Stimulated activated CD8-positive, alpha-beta memory T cell treated with anti-CD3 and anti-CD28 coated beads, Interleukin-15, amount 100 ng/mL, for 4 hours (primary cell): ENCODE data around the gene KCNMA1.

Experiments used
- DNase-seq, 2 donors: peaks; one replicate each; pipeline ENCODE4 v3.0.0-alpha.2; 2020; ENCODE audit warnings: low read depth in 2 of 2

The KCNMA1 gene

DNA sequence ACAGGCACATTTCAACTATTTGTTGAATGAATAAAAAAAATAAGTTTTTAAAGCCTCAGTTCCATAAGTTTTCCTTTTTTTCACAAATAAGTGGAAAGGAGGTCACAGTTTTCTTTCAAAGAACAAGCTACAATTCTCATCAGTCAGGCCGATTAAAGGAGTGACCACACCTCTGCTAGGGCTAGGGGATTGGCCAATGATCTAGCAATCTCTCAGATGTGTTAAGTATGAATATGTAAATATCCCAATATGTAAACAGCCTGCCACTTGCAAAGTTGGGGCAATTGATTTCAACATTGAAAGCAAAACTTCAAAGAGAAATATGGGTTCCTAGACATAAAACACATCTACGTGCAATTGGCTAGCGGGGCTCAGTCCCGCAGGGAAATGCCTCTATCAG is 614.9 kb downstream of the KCNMA1 start:
- no peak for DNase-seq

DNA sequence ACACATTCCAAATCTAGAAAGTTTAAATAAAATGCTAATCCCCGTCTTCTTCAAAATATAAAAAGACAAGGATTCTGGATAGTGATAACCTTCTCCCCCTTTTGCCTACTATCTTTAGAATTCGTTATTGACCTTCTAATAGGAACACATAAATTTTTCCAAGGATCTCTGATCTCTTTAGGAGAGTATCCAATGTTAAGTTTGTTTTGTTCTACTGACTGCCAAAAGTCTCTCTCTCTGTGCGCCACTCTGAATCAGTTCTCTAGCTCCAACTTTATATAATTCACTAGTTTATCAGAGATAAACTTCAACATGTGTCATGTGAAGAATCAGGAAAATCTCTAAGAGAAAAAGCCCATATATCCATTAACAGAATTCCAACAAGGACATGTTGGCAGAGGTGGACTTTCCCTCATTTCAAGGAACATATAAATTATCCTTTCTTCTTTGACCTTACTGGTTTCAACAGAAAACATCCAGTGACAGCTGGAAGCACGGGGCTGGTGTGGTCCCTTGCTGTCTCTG is 615.6 kb downstream of the KCNMA1 start:
- no peak for DNase-seq

DNA sequence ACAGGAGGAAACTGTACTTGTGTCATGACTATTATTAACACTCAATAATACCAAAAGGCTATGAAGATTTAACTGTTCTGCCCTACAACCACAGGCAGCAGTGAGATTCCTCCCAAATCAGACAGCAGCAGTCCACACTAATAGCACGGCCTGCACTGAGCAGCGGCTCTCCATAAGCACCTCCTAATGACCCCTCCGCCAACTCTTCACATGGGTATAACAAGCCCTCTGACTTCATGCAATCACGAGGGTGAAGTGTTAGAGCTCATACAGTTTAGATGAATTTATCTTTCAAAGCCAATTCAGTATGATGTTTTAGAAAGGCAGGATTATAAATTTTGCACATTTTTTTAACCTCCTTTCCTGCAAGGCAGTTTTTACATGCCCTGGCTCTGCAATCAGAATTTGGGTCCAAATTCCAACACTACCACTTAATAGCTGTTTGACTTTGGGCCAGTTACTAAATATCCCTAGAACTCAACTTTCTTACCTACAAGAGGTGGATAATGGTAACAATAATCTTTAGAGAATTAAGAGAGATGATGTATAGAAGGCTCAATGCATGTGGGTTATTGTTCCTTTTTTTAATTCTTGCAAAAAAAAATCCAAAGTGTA is 617.1 kb downstream of the KCNMA1 start:
- DNase-seq: no peak

DNA sequence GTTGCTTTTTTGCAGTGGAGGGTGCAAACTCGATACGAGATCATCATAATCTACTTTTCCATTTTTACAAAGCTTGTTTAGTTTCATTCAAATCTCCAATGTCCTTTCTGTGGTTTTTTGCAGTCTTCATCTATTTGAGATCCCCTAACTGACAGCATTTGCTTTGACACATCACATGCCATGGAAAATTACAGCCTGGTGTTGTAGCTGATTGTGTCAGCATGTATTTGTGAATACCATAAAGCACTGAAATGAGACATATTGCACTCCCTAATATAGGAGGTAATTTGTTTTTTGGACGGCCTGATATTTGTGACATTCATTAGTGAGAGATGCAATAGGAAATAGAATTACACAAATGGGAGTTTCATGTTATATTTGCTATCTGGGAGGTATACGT is 620.8 kb downstream of the KCNMA1 start:
- no peak for DNase-seq

DNA sequence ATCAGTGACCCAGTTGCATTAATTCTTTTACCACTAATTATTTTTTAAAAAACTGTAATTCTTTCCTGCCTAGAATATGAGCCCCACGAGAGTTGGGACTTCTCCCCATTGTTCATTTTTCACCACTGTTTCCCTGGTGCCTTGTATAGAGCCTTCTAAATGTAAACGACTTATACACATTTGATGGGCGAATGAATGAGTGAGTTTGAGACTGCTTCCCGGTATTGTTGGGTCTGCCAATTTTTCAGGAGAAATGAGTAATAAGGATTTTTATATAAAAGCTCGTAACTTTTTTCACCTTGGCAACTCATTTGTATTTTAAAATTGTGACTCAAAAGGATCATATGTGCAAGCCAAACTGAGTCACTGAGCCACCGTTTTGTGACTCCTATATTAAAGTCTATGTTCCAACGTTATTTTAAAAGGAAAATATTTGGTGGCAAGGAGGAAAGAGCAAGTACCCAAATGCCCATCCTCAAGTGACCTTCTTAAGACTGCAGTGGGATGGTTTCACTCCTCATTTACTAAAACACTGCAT is 621.3 kb downstream of the KCNMA1 start:
- no peak for DNase-seq

DNA sequence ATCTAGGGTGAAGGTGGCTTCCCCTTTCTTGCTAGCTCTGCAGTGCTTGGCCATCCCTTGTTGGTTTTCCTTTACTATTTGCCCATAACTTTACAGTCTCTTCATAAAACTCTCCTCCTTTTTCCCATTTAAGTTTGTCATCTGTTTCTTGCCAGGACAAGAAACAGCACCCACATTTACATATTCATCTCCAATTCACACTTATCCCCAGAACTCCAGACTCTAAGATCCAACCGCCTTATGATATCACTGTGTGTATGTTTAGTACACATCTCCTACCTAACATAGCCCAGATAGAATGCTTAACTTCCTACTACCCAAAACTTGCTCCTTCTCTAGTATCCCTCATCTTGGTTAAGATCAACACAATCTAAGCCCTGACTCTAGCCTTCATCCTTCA is 622.2 kb downstream of the KCNMA1 start:
- DNase-seq: no peak

DNA sequence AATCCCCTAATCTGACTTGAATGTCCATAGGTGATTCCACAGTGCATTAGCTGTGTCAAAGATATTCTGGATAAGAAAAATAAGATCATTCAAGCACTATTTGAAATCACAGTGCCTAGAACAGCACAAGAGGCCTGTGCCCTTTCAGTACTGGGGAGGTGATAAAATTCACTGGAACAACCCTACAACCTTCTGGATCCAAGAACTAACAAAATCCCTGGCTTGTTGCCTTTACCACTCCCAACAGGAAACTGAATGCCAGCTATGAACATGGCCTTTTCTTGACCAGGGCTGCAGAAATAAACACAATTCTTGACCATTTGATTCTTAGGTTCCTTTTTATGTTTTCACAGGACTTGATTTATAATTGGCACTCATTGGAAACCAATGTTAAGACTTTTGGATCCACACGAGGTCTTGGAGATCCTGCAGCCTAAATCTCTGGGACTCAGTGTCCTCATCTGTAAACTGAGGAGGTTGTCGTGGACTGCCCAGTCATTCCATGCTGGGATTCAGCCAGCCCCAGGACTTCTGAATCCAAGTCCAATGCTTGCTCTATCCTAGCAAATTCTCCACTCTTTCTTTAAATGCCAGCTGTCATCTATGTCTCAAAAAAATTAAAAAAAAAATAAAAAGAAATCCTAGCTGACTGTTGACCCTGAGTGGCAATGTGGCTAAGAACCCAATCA is 624.7 kb downstream of the KCNMA1 start:
- no peak for DNase-seq

DNA sequence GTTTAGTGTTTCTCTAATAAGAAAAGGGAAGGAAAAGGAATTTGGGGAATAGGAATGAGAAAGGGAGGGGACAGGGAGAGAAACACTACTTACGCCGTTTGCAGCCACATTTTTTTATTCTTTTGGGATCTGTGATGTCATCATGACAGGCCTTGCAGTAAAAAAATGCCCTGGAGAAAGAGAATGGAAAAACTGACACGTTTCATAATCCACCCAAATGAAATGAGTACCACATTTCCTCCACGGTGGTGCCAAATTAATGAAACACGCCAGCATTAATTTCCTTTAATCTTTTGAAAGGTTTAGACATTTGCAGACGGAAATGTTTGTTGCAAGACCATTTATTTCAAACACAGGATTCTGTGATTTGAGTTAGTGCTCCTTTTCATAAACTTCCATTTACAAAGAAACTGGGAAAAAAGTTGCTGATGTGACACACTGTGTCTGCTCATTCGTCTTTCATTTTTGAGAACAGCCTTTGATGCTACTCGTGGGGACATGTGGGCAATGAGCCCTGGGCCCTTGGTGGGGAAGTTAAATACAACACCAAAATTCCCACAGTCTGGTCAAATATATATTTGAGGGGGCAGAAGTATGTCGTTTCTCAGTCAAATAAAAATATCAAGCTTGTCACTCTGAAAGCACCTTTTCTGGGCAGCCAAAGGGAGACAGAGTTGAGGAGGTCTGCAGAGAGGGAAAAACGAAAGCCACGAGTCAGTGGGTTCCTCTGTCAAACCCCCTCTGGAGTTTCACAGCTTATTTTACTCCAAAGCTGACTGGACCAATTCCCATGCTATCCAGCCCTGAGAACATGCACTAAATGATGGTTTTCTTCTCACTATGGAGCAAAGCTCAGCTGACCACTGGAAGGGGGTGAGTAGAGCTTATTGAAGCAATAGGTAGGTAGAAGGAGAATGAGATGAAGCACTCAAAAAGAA is 625.5 kb downstream of the KCNMA1 start:
- DNase-seq: no peak

DNA sequence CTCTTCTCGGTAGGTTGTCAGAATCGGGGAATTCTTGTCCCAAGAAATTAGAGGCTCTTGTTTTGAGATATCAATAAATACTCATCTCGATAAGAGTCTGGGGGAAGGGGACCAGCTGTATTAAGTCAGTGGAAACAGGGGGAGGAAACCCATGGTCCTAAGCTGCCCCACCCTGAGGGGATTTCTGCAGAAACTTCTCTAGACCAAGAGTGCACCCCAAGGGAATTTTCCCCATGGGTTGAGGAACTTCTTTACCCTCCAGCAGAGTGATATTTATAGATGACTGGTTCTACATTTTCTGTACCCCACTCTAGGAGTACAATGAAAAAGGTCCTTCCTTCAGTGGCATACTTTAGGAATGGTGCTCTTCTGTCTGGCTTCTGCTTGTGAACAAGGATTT is 627.2 kb downstream of the KCNMA1 start:
- DNase-seq: no peak

DNA sequence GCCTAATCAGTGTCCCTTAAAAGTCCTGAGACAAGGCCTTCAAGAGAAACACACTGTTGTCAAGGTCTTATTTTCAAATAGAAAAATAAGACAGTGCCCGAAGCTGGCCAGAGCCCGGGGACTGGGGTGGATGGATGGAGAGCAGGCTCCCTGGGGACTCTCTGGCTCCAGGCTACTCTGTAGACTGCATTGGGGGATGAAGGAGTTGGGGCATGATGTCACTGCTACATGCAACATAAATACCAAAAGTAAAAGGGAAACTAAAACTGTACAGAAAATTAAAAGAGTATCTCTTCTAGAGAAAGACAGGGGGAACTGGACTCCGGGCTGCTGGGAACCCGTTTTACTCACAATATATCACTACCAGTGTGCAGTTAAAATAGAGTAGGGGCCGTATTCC is 629.8 kb downstream of the KCNMA1 start:
- DNase-seq: no peak

DNA sequence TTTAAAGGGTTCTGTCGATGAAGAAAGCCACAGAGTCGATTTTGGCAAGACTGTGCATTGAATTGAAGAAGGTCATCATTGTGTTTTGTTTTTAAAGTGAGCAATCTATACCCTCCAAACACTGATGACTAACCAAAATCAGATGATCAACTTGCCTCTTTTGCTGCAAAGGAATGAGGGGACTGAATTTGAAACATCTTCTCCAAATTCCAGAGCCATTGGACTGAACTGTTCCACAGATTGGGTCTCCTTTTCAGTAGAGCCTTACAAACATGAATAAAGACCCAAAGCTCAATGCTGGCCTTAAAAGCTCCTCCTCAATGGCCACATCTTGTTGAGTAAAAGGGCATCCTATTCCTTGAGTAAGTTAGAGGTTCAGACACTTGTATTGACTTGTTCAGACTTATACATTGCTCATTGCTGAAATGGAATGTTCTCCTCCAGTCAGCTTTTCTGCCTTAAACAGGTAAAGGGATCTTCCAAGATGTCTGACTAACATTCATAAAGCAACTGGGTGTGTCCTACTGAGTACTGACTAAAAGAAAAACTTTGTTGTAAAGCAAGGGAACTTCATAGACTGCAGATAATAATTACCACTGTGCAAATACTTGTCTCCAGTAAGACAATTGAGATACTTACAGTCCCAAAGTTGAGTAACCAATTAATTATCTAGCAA is 630.6 kb downstream of the KCNMA1 start:
- DNase-seq: no peak

DNA sequence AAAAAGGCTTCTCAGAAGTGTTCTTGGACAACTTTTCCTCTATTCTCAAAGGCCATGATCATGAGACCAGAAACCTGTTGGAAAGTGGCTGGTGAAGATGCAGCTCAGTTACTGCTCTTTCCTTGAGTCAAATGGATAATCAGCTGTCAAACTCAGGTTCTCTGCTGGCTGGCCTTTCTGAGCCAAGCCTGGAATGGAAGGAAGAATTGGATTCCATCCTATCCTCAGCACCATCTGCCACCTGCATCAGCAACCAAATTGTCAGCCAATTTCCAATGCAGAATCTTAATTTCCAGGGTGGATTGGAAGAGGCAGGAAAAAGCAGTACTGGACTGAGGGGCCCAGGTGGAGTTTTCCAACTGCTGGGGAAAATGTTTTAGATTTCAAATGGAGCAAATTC is 631.7 kb downstream of the KCNMA1 start:
- no peak for DNase-seq

DNA sequence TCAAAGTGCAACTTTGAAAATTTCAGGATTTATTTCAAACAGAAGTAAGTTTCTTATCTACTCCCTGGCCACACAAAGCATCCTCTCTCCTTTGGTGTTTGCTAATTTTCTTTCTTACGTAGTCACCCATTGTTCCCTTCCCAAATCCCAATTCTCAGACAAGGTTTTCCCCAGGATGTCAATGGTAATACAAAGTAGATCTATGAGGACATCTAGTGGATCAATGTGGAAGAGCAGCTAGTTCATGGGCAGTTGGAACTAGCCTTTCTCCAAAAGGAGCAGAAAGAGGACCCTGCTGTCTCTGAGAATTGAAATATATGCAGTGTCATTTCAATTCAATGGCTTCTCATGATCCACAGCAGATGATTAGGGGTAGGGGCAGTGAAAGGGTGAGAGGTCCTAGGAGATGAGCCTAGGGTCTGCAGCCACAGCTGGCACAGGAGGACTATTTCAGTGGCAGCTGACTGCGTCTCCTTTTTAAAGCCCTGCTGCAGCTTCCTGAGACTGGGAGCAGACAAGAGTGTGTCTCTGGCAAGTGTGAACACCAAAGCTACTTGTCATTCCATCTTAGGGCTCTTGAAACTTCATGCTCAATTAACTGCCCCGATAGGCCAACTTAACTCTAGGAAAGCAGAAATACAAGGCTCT is 632.6 kb downstream of the KCNMA1 start:
- no peak for DNase-seq

DNA sequence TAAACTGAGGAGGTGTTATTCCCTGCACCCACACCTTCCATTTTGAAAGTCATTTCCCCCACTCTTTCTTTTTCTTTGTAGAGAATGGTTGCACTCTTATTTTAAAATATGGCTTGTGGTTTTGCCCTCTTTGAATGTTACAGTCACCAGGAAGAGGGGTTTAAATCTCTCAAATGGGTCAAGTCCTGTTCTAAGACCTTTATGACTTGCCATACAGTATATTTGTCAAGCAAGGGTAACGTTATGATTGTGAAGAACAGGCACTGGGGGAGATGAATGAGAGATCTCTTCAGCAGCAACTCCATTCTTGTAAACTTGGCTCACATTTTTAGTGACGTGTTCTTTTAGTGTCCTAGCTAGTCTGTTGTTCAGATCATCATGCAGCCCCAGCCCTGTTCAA is 634.7 kb downstream of the KCNMA1 start:
- DNase-seq: no peak

DNA sequence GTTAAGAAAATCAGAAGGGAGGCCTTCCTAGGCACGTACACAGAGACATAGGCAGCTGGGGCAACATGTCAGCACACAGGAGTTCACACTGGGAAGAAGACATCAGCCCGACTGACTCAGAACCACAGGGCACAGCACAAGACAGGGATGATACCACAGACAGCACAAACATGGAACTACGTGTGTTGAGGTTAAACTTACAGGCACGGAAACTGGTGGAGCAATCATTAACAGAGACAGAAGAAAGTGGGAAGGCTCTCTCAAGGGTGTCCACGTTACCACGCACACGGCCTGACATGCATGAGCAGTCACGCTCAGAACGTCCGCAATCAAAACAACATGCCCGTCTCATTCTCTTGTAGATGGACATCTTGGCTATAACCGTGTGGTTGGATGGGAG is 636.4 kb downstream of the KCNMA1 start:
- no peak for DNase-seq

DNA sequence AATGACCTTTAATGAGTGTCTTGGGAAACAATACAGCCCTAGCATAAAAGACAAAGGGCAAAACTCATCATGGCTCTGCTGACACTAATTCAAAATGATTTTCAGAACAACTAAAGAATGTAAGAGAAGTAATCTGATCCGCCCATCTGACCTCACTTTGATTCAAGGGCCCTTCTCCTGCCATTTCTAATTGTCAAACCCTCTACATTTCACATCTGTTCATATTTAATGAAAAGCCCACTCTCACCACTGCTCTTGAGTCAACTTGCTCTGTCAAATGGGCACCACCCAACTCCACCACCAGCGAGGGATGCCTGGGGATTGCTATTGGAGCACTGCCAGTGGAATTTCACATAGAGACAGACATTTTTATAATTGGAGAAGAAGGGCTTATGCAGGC is 639.2 kb downstream of the KCNMA1 start:
- no peak for DNase-seq

DNA sequence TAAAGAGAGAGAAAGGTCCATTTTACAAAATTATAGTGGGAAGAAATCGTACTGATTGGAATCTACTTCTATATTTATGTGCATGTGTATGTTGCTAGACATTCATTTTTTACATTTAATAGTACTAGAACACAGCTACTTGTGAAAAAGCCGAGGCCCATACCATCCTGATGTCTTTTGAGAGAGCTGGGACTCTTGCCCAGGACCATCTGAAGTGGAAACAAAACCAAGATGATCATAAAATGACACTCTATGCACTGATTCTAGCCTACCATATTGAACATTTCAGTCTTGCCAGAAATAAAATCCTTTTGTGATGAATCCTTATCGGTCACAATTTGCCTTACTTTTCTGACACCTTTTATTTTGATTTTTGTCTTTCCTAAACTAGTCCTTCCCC is 640.0 kb downstream of the KCNMA1 start:
- DNase-seq: no peak

DNA sequence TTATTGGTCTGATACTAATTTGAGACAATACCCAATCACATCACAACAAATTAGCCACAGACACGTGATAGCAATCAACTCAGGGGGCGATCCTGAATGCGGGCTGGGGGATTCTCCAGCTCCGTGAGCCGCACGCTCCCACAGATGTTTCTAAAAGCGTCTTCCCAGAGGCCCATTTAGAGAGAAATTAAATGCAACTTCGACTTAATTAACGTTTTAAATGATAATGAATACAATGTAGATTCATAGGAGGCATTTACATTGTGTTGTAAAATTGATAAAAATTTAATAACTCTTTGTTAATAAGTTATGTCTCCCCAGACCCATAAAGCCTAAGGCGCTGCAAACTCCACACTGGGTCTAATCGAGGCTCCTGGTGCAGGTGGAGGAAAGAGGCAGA is 642.6 kb downstream of the KCNMA1 start:
- DNase-seq: no peak

DNA sequence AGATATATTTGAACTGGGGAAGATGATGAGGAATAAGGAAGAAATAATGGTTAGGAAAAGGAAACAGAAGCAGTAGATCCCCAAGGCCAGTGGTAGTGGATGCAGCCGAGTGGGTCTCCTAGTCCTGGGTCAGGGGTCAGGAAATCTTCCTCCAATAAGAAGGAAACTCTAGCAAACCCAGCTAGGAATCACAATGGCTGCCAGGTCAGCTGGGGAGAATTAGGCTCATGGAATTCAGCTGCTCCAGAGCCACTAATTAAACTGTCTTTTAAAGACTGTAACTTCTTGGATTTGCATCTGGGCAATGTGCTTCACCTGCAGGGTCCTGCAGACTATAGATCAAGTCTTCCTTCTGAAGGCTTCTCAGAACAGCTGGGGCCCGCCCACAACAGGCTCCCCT is 644.4 kb downstream of the KCNMA1 start:
- DNase-seq: no peak

DNA sequence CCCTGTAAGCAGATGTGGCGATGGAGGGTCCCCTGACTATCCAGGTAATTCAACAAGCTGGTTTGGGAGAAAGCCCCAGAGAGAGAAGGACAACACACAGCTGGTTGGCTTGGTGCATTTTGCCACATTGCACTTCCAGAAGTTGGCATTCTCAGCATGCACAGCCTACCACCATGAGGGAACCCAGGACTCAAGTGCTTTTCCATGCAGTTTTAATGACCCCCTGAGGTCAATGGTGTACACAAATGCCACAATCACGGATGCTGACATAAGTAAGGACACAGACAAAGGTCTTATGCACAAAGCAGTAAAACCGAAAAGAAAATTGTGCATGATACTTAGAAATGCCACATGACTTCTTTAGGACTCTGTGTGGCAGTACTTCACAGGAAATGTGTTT is 645.1 kb downstream of the KCNMA1 start:
- DNase-seq: no peak

DNA sequence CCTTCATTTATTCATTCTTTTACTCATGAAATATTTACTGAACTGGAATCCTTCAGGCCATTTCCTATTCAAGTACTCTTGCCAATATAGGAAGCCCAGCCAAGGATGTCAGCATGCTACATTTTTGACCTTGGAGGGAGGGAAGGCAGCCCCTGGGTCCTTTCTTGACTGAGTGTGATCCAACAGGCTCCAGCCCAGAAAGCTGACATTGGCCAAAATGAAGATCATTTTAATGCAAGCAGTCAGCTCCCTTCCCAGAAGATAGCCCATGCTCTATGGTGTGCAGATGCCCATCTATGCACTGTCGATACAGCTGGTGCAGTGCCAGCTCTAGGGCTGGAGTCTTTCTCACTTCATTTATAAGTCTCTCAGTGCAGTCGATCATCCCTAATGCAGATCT is 646.0 kb downstream of the KCNMA1 start:
- no peak for DNase-seq
